ENCODE data around the gene CRTC1. TPM values are rescaled to one million over a fixed set of nuclear protein-coding genes. Genes with fewer than 3 reads are reported as not detected.

Gene CRTC1, protein sequence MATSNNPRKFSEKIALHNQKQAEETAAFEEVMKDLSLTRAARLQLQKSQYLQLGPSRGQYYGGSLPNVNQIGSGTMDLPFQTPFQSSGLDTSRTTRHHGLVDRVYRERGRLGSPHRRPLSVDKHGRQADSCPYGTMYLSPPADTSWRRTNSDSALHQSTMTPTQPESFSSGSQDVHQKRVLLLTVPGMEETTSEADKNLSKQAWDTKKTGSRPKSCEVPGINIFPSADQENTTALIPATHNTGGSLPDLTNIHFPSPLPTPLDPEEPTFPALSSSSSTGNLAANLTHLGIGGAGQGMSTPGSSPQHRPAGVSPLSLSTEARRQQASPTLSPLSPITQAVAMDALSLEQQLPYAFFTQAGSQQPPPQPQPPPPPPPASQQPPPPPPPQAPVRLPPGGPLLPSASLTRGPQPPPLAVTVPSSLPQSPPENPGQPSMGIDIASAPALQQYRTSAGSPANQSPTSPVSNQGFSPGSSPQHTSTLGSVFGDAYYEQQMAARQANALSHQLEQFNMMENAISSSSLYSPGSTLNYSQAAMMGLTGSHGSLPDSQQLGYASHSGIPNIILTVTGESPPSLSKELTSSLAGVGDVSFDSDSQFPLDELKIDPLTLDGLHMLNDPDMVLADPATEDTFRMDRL
- total RNA-seq = 10 to 100 TPM; 11.5 to 15.1 (median 12.5) TPM
- long read RNA-seq, donor 1, partial matches to known transcripts = 7 of 18 reads
- long read RNA-seq, donor 1, other reads (novel, unspliced or antisense) = 10 of 18 reads
- long read RNA-seq, donor 2, partial matches to known transcripts = 4 of 4 reads
- long read RNA-seq, donor 2, other reads (novel, unspliced or antisense) = 0 of 4 reads

DNA sequence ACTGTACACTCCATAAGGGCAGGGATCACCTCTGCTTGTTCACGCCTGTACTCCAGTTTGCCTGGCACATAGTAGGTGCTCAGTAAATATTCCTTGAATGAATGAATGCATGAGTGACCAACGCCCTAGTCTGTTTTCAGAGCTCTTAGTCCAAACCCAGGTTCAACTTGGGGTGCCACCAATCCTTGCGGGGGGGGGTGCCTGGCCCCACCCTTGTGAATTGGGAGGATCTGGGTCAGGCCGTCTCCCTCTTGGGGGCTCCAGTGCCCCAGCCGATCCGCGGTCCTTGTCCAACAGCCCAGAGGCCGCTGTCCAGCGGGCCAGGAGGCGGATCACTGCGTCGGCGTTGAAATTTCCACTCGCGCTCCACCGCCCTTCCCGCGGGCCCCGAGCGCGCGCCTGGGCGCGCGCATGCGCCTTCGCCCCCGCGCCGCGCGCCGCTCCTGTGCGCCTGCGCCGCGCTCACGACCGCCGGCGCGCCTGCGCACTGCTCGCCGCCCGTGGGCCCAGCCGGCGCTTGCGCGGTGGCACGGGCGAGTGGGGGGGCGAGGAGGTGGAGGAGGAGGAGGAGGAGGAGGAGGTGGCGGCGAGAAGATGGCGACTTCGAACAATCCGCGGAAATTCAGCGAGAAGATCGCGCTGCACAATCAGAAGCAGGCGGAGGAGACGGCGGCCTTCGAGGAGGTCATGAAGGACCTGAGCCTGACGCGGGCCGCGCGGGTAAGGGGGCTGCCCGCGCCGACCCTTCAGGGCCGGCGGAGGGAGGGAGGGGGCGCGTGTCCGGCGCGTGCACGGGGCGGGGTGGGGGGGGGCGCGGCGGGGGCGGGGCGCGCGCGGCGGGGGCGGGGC lies at the start of gene CRTC1:
CRTC1 (plus strand) TSS at position 572 of the 849 bp plus-strand sequence; CDS start at position 595, 23 bp downstream.
- ATAC-seq (peak; percentile 98), DNase-seq (peak; percentile 89 to 96 (median 93))
- H3K4me3 ChIP-seq = peak within 1 kb of the TSS; percentile 34
- peaks cover 6% of the 10 kb centered on the region for H3K4me1 ChIP-seq (ENCODE audit: low read depth)
- TF ChIP-seq, protein P1, sequence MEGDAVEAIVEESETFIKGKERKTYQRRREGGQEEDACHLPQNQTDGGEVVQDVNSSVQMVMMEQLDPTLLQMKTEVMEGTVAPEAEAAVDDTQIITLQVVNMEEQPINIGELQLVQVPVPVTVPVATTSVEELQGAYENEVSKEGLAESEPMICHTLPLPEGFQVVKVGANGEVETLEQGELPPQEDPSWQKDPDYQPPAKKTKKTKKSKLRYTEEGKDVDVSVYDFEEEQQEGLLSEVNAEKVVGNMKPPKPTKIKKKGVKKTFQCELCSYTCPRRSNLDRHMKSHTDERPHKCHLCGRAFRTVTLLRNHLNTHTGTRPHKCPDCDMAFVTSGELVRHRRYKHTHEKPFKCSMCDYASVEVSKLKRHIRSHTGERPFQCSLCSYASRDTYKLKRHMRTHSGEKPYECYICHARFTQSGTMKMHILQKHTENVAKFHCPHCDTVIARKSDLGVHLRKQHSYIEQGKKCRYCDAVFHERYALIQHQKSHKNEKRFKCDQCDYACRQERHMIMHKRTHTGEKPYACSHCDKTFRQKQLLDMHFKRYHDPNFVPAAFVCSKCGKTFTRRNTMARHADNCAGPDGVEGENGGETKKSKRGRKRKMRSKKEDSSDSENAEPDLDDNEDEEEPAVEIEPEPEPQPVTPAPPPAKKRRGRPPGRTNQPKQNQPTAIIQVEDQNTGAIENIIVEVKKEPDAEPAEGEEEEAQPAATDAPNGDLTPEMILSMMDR (IDR thresholded peaks at IDR 0.05) = no peak
- no peaks in the 10 kb centered on the region for H3K36me3 ChIP-seq (ENCODE audit: low read depth)
- H3K9me3 ChIP-seq = no peaks in the 10 kb centered on the region
- intact Hi-C loops (cut with DNase I, micrococcal nuclease) = no loop called here

GRCh38 chr19:18634612-18635297 lies 48.7 kb upstream of the CRTC1 start:
- intact Hi-C loops (cut with DNase I, micrococcal nuclease) = no loop called here
- no peaks in the 10 kb centered on the region for H3K36me3 ChIP-seq (ENCODE audit: low read depth)
- H3K4me3 ChIP-seq = no peak overlapping the region
- H3K9me3 ChIP-seq = no peaks in the 10 kb centered on the region
- ATAC-seq = no peak
- DNase-seq = peak in 2 of 3 donors; percentile 40 to 46
- H3K4me1 ChIP-seq (ENCODE audit: low read depth) = peaks cover 24% of the 10 kb centered on the region
- TF ChIP-seq, protein P1 (IDR thresholded peaks at IDR 0.05) = no peak

DNA sequence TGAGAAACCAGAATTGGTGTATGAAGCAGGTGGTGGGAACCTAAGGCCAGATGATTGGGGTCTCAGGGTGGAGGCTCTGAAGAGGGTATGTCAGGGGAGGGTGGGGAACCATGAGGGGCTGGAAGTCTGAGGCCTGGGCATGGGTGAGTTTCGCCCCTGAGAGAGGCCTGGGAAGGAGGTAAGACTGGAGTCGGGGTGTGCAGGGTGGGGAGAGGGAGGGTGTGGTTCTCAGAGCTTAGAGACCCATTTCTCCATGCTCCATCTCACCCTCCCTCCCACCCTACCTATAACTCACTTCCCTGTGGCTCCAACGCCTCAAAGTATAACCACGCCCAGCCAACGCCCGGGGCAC lies 47.7 kb upstream of the CRTC1 start:
- intact Hi-C loops (cut with DNase I, micrococcal nuclease) = no loop called here

DNA sequence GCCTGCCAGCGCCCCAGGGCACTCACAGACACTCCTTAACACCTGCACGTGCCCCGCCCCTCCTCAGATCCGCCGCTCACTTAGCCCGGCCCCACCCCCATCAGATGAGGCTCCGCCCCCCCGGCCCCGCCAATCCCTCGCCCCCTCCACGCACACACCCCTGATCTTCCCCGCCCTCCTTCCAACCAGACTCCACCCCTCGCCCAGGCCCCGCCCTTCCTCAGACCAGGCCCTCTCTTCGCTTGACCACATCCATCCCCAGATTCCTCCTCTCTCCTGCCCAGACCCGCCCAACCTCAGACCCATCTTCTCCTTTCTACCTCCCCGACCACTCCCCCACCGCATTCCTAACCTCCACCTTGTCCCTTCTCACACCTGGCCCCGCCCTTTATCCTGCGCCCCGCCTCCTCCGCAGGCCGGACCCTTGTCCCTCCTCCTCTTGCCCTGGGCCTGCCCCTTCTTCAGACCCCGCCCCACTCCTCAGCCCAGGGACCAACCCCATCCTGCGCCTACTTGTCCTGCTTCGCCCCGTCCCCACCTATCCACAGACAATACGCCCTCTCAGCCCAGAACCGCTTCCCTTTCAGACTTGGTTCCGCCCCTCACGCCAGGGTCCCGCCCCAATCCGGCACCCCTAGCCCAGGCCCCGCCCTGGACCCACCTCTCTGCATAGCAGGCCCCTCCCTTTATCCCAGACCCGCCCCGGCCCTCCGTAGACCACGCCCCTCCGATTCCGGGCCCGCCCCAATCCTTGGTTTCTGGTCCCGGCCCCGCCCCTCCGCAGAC lies 47.1 kb upstream of the CRTC1 start:
- ATAC-seq (peak; percentile 89), DNase-seq (peak; percentile 99 to 100 (median 99))
- peak overlapping the region; percentile 25 for H3K4me3 ChIP-seq
- no peaks in the 10 kb centered on the region for H3K9me3 ChIP-seq
- TF ChIP-seq, protein P1 (IDR thresholded peaks at IDR 0.05) = no peak
- no peaks in the 10 kb centered on the region for H3K36me3 ChIP-seq (ENCODE audit: low read depth)
- intact Hi-C loops (cut with DNase I, micrococcal nuclease) = no loop called here
- H3K4me1 ChIP-seq (ENCODE audit: low read depth) = peaks cover 24% of the 10 kb centered on the region

More for the DNA sequence above, 47.7 kb upstream of the CRTC1 start:
- peaks cover 24% of the 10 kb centered on the region for H3K4me1 ChIP-seq (ENCODE audit: low read depth)
- ATAC-seq (no peak), DNase-seq (no peak)
- TF ChIP-seq, protein P1 (IDR thresholded peaks at IDR 0.05) = no peak
- no peaks in the 10 kb centered on the region for H3K36me3 ChIP-seq (ENCODE audit: low read depth)
- H3K9me3 ChIP-seq = no peaks in the 10 kb centered on the region
- no peak overlapping the region for H3K4me3 ChIP-seq
